HEK293 (cell line): Measurements from ENCODE around the gene FBH1.
"Not testable (repeated sequence)": the region's sequence is repeated elsewhere in the genome, so short reads cannot be mapped to it uniquely, and the experiment has no call there.

ENCODE experiments used
- CTCF ChIA-PET: fragments of 350-600 bp; formaldehyde crosslinking; extraction: SDS; loops from one replicate; lab custom pipeline; 2021; ENCODE audit warnings: antibody characterized with exemption; lab: Yijun Ruan, JAX
- POLR2A ChIA-PET: fragments of 300-600 bp; formaldehyde crosslinking; extraction: SDS; loops from one replicate; lab custom pipeline; 2020; ENCODE audit warnings: antibody characterized with exemption, inconsistent platforms; lab: Yijun Ruan, JAX
- H3K27ac ChIP-seq: fragments of 200-500 bp; sonication (Bioruptor generic); 2 replicates; pipeline ENCODE4 v1.5.1; 2014; ENCODE audit warnings: low read depth, low read length, control low read depth, inconsistent platforms; ENCODE audit errors: extremely low read depth
- H3K36me3 ChIP-seq, 2 experiments: fragments of 200-500 bp in 1 of 2; sonication (Bioruptor generic) in 1 of 2; 1 replicate in 1 of 2; 2 replicates in 1 of 2; pipeline ENCODE4 v1.5.1; 2014 to 2017; ENCODE audit warnings: inconsistent platforms in 2 of 2, low read length in 2 of 2; ENCODE audit not compliant: control insufficient read depth in 2 of 2, insufficient read depth in 1 of 2
- H3K4me1 ChIP-seq: fragments of 200-500 bp; sonication (Bioruptor generic); 2 replicates; pipeline ENCODE4 v1.5.1; 2014; ENCODE audit warnings: mild to moderate bottlenecking, low read length, inconsistent platforms; ENCODE audit not compliant: control insufficient read depth, insufficient read depth
- H3K4me3 ChIP-seq: 2 replicates; pipeline ENCODE4 v1.5.1; 2011; ENCODE audit warnings: low read depth, mild to moderate bottlenecking, control low read depth, low read length, moderate library complexity
- H3K9me3 ChIP-seq: fragments of 200-500 bp; sonication (Bioruptor generic); 2 replicates; pipeline ENCODE4 v1.5.1; 2014; ENCODE audit warnings: low read depth, low read length, inconsistent platforms; ENCODE audit not compliant: control insufficient read depth, insufficient read depth
- EGR2 ChIP-seq: fragments of 450-650 bp; formaldehyde crosslinking; IDR thresholded peaks from 2 replicates; pipeline ENCODE4 v1.5.1; 2016; ENCODE audit warnings: low read depth, missing biosample characterization, missing genetic modification characterization
- PRDM1 ChIP-seq: fragments of 450-650 bp; formaldehyde crosslinking; IDR thresholded peaks from 2 replicates; pipeline ENCODE4; 2016; ENCODE audit warnings: missing biosample characterization, missing genetic modification characterization
- ZNF133 ChIP-seq: fragments of 450-650 bp; formaldehyde crosslinking; IDR thresholded peaks from 2 replicates; pipeline ENCODE4 v1.5.1; 2016; ENCODE audit warnings: missing biosample characterization, missing genetic modification characterization
- ZNF223 ChIP-seq: fragments of 450-650 bp; formaldehyde crosslinking; IDR thresholded peaks from 2 replicates; pipeline ENCODE4 v1.5.1; 2016; ENCODE audit warnings: missing biosample characterization, missing genetic modification characterization
- ZNF23 ChIP-seq: fragments of 450-650 bp; formaldehyde crosslinking; IDR thresholded peaks from 2 replicates; pipeline ENCODE4 v1.5.1; 2016; ENCODE audit warnings: missing biosample characterization, missing genetic modification characterization, borderline replicate concordance
- ZNF366 ChIP-seq: fragments of 450-650 bp; formaldehyde crosslinking; conservative IDR thresholded peaks from 2 replicates; pipeline ENCODE4 v1.5.1; 2016; ENCODE audit warnings: missing biosample characterization, missing genetic modification characterization
- ZNF521 ChIP-seq: fragments of 450-650 bp; formaldehyde crosslinking; IDR thresholded peaks from 2 replicates; pipeline ENCODE4 v1.5.1; 2017; ENCODE audit warnings: missing biosample characterization, mild to moderate bottlenecking, missing genetic modification characterization
- ZNF549 ChIP-seq: fragments of 450-650 bp; IDR thresholded peaks from 2 replicates; pipeline ENCODE4 v1.5.1; 2018; ENCODE audit warnings: missing biosample characterization, missing genetic modification characterization, mild to moderate bottlenecking, inconsistent platforms, moderate library complexity
- ZSCAN30 ChIP-seq: fragments of 450-650 bp; IDR thresholded peaks from 2 replicates; pipeline ENCODE4 v1.5.1; 2018; ENCODE audit warnings: missing biosample characterization, mild to moderate bottlenecking, missing genetic modification characterization, moderate library complexity

The FBH1 gene

GRCh38 chr10:5866451-5867081 is 23.5 kb upstream of the FBH1 start:
- H3K4me3 ChIP-seq, H3K27ac ChIP-seq, H3K9me3 ChIP-seq, POLR2A ChIA-PET, H3K4me1 ChIP-seq: not testable (repeated sequence)
- CTCF ChIA-PET, result interaction anchor here (0.8 kb wide), 1 partner anchor 24 kb away, joined by 4 read pairs; no protein-coding TSS in a partner anchor
- peaks cover 6 to 15% of the 10 kb centered on the region in 2 experiments; a peak in 2 of 3 replicates for H3K36me3 ChIP-seq
- peak; percentile 64 for TF ChIP-seq PRDM1 (tag by site-specific recombination)
- 0 out of 2 replicates have a peak, but pooled peaks have one; percentile 34 for TF ChIP-seq ZNF366 (tag by site-specific recombination)

- peaks cover 4 to 15% of the 10 kb centered on the region in 2 experiments; a peak in 2 of 3 replicates for H3K36me3 ChIP-seq
- CTCF ChIA-PET, result interaction anchor here (0.8 kb wide), 1 partner anchor 25 kb away, joined by 4 read pairs; no protein-coding TSS in a partner anchor
- TF ChIP-seq ZNF549 (tag by site-specific recombination), result 0 out of 2 replicates have a peak, but pooled peaks have one; percentile 46
- H3K27ac ChIP-seq, H3K9me3 ChIP-seq, H3K4me1 ChIP-seq, H3K4me3 ChIP-seq: not testable (repeated sequence)
- POLR2A ChIA-PET, result interaction anchor here (0.9 kb wide), 1 partner anchor 54 kb away, joined by 5 read pairs; the partner anchor contains the start of gene GDI2
These were observed 22.9 kb upstream of the FBH1 start for GRCh38 chr10:5867091-5867615.

- H3K9me3 ChIP-seq, POLR2A ChIA-PET, H3K4me1 ChIP-seq, H3K27ac ChIP-seq, H3K4me3 ChIP-seq: not testable (repeated sequence)
- peaks cover 4 to 10% of the 10 kb centered on the region in 2 experiments; a peak in 2 of 3 replicates for H3K36me3 ChIP-seq
- CTCF ChIA-PET, result interaction anchor here (0.9 kb wide), 1 partner anchor 9 kb away, joined by 3 read pairs; no protein-coding TSS in a partner anchor
These were observed 21.7 kb upstream of the FBH1 start for GRCh38 chr10:5868383-5868782.

GRCh38 chr10:5869156-5869555 is 20.9 kb upstream of the FBH1 start:
- H3K36me3 ChIP-seq, result peaks cover 4 to 8% of the 10 kb centered on the region in 2 experiments; a peak in 2 of 3 replicates
- no peaks in the 10 kb centered on the region for H3K4me1 ChIP-seq
- H3K27ac ChIP-seq, result no peak overlapping the region
- H3K9me3 ChIP-seq, result no peaks in the 10 kb centered on the region
- POLR2A ChIA-PET, result no interaction called here
- CTCF ChIA-PET, result interaction anchor here (0.9 kb wide), 1 partner anchor 9 kb away, joined by 3 read pairs; no protein-coding TSS in a partner anchor
- no peak overlapping the region for H3K4me3 ChIP-seq
- TF ChIP-seq ZNF133, result peak; percentile 91
- TF ChIP-seq ZNF223 (tag by site-specific recombination), result no peak

GRCh38 chr10:5871596-5871995 is 18.4 kb upstream of the FBH1 start:
- ChIA-PET POLR2A (no interaction called here), CTCF (interaction anchor here (1.0 kb wide), 1 partner anchor 8 kb away, joined by 3 read pairs; no protein-coding TSS in a partner anchor)
- no peaks in the 10 kb centered on the region for H3K4me1 ChIP-seq
- H3K27ac ChIP-seq, result no peak overlapping the region
- H3K36me3 ChIP-seq, result peaks cover 11 to 25% of the 10 kb centered on the region in 2 experiments
- H3K9me3 ChIP-seq, result no peaks in the 10 kb centered on the region
- H3K4me3 ChIP-seq, result no peak overlapping the region
- TF ChIP-seq ZNF23 (tag by site-specific recombination) (no peak), ZNF521 (tag by site-specific recombination) (no peak), ZSCAN30 (tag by site-specific recombination) (no peak), EGR2 (0 out of 2 replicates have a peak, but pooled peaks have one; percentile 11)
